Bronchial epithelial cell (primary cell): ENCODE results near the gene PRKAG2. TPM values are rescaled to one million over a fixed set of nuclear protein-coding genes. Genes with fewer than 3 reads are reported as not detected.

Experiments used
- DNase-seq: peaks from one replicate; pipeline ENCODE4 v3.0.0-alpha.2; 2010; ENCODE audit warnings: low read depth
- FAIRE-seq: peaks from 2 replicates; lab custom pipeline; 2011; peaks lifted over from hg19 to GRCh38; lab: Jason Lieb, UNC
- H3K27me3 ChIP-seq: 2 replicates; pipeline ENCODE4 v1.5.1; 2011; ENCODE audit warnings: low read length; ENCODE audit not compliant: control insufficient read depth, insufficient read depth
- H3K36me3 ChIP-seq: 2 replicates; pipeline ENCODE4 v1.5.1; 2011; ENCODE audit warnings: low read length; ENCODE audit not compliant: control insufficient read depth, insufficient read depth
- H3K4me3 ChIP-seq: 2 replicates; pipeline ENCODE4 v1.5.1; 2011; ENCODE audit warnings: mild to moderate bottlenecking, low read depth, low read length, control low read depth
- CTCF ChIP-seq: IDR thresholded peaks from 2 replicates; pipeline ENCODE4 v1.5.1; 2011; ENCODE audit warnings: mild to moderate bottlenecking, moderate library complexity, low read length, control low read depth, inconsistent platforms; ENCODE audit not compliant: insufficient read depth, severe bottlenecking
- total RNA-seq: library from RNA; depleted of rRNA; stranded (reverse); fragments of >200 nt; gene quantifications from 2 replicates; pipeline ENCODE4 v1.2.1, GENCODE V29; 2014

The PRKAG2 gene
- total RNA-seq, 1 donor from 2014 or later = 24.5 TPM

- no peaks in the 10 kb centered on the region for H3K27me3 ChIP-seq
- no peak for TF ChIP-seq CTCF
- FAIRE-seq (no peak), DNase-seq (no peak)
- H3K4me3 ChIP-seq = no peak overlapping the region
- H3K36me3 ChIP-seq = no peaks in the 10 kb centered on the region
Measured at GRCh38 chr7:151544183-151544582, 332.7 kb downstream of the PRKAG2 start.

- TF ChIP-seq CTCF = no peak
- DNase-seq (peak; percentile 13), FAIRE-seq (no peak)
- no peaks in the 10 kb centered on the region for H3K36me3 ChIP-seq
- H3K4me3 ChIP-seq = no peak overlapping the region
- no peaks in the 10 kb centered on the region for H3K27me3 ChIP-seq
Measured at GRCh38 chr7:151542606-151543130, 334.2 kb downstream of the PRKAG2 start.

GRCh38 chr7:151541709-151542499, 335.0 kb downstream of the PRKAG2 start:
- Histone ChIP-seq H3K27me3 (no peaks in the 10 kb centered on the region), H3K4me3 (no peak overlapping the region), H3K36me3 (no peaks in the 10 kb centered on the region)
- DNase-seq = no peak
- no peak for FAIRE-seq
- TF ChIP-seq CTCF = no peak

- Histone ChIP-seq H3K4me3 (no peak overlapping the region), H3K36me3 (no peaks in the 10 kb centered on the region), H3K27me3 (no peaks in the 10 kb centered on the region)
- DNase-seq (peak; percentile 37), FAIRE-seq (no peak)
- TF ChIP-seq CTCF = no peak
Measured at GRCh38 chr7:151540146-151540545, 336.8 kb downstream of the PRKAG2 start.

- Histone ChIP-seq H3K4me3 (no peak overlapping the region), H3K27me3 (no peaks in the 10 kb centered on the region), H3K36me3 (no peaks in the 10 kb centered on the region)
- DNase-seq = no peak
- no peak for TF ChIP-seq CTCF
- no peak for FAIRE-seq
Measured at GRCh38 chr7:151539088-151539671, 337.7 kb downstream of the PRKAG2 start.
